Stimulated activated CD8-positive, alpha-beta memory T cell treated with anti-CD3 and anti-CD28 coated beads, Interleukin-15, amount 100 ng/mL, for 4 hours (primary cell): ENCODE data around the gene KCNK2.
"Not testable (repeated sequence)": the region's sequence is repeated elsewhere in the genome, so short reads cannot be mapped to it uniquely, and the experiment has no call there.

Experiments used
- DNase-seq, 2 donors: peaks; one replicate each; pipeline ENCODE4 v3.0.0-alpha.2; 2020; ENCODE audit warnings: low read depth in 2 of 2

Gene KCNK2

DNA sequence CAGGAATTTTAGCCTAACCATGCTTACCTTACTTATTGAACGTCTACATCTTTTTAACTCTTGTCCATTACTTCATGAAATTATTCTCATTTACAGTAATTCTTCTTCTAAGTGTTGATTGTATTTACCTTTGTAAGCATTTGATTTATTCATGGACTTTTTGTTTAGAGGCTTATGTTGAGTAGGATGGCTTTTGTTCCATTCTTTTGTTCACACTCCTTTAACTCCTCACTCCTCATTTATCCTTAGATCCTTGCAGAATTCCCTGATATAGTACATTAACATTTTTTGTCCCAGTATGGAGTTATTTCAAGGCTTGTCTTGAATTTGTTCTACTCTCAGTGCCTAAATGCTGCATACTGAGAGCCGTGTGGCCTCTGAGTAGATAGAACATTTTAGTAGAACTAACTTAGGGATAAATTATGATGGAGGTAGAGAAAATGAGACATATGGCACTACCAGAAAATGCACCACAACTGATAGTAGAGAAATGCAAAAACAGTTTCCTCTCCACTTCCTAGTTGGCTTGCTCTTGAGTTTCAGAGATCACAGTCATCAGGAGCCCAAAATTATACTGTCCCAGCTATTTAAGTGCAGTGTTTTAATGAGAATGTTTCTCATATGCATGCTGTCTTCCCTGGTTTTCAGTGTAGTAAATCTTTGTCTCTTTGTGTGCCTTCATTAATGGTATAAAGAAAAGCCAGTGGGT, 69.5 kb downstream of the KCNK2 start:
- no peak for DNase-seq

GRCh38 chr1:215156232-215156631, 73.7 kb downstream of the KCNK2 start:
- no peak for DNase-seq

- DNase-seq = no peak
Observed at GRCh38 chr1:215160351-215160750, 77.8 kb downstream of the KCNK2 start.

DNA sequence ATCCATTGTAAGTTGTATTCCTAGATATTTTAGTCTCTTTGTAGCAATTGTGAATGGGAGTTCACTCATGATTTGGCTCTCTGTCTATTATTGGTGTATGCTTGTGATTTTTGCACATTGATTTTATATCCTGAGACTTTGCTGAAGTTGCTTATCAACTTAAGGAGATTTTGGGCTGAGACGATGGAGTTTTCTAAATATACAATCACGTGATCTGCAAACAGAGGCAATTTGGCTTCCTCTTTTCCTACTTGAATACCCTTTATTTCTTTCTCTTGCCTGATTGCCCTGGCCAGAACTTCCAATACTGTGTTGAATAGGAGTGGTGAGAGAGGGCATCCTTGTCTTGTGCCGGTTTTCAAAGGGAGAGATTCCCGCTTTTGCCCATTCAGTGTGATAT, 80.6 kb downstream of the KCNK2 start:
- DNase-seq = not testable (repeated sequence)

DNA sequence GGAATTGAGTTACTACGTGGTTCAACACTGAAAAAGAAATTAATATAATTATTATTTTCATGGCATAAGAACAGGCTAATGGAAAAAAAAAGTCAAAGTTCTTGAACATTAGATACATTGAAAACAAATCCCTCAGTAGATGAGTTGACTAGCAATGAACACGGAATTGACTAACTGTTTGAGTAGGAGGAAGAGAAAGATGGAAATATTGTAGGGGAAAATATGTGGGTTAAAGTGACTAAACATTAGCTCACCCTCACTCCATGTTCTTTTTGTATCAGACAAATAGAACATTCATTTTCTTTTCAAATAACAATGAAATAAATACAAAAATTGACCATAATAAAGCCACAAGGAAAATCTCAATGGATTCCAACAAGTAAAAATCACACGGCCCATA, 84.3 kb downstream of the KCNK2 start:
- no peak for DNase-seq

DNA sequence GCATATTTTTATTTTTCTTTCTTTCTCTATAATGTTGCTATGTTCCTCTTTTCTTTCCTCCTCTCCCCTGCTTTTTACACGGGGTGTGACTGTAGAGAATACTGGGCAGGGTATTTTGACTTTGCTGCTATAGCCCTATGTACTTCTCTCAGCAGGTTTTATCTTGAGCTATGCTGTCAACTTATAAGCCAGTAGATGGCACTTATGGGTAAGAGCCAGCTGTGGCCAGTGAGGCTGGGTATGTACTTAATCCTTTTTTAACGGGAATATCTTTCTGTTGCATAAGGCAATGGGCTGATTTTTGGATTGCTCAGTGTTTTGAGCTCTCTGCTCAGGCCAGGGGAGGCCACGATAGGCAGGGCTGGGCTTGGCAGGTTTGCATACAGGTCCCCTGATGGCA, 99.0 kb downstream of the KCNK2 start:
- no peak for DNase-seq

GRCh38 chr1:215185067-215185620, 102.6 kb downstream of the KCNK2 start:
- no peak for DNase-seq

DNA sequence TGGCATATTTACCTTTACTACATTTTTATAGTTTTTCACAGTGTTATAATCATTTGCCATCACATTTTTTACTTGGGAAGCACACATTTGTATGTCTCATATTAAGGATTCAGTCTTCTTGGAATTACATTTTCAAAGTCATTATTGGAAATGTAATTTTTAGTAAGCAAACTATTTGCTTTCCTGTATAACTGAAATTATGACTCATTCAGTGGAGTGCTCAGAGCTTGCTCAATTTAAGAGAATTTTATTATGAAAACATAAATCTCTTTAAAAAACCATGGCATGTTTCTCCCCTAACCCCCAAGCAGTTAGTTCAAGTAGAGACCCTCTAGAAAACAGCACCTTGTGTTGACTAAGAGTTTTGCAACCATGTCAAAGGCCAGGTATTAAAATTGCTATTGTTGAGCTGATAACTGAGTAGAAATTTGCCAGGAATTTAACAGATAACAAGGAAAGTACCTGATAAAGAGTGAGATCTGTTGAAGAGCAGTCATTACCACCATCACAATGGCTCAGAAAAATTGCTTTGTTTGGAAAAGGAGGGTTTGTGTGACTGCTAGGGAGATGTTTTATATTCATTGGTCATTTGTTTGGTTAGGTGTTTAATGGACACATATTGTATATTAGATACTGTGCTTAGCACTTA, 105.9 kb downstream of the KCNK2 start:
- DNase-seq = no peak

- DNase-seq = no peak
Observed at GRCh38 chr1:215192306-215192705, 109.8 kb downstream of the KCNK2 start.

- DNase-seq = no peak
Observed at GRCh38 chr1:215198021-215198420, 115.5 kb downstream of the KCNK2 start.

GRCh38 chr1:215200121-215200520, 117.6 kb downstream of the KCNK2 start:
- no peak for DNase-seq

DNA sequence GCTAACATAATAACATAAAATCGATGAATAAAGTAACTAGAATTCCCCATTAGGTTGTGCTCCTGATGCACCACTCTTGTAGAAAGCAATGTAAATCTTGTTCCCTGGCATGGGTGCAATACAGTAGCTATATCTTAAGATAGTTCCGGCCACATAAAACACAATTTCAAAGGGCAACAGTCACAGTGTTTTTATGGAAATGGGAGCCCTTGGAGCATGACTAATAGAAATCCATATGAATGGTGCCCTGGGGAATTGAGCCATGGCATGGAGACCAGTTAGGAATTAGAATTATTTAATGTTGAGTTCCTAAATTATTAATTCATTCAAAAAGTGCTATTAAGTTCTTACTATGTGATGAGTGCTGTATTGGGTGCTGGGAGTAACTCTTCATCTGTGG, 118.7 kb downstream of the KCNK2 start:
- DNase-seq = no peak

- no peak for DNase-seq
Observed at GRCh38 chr1:215202868-215203267, 120.3 kb downstream of the KCNK2 start.

DNA sequence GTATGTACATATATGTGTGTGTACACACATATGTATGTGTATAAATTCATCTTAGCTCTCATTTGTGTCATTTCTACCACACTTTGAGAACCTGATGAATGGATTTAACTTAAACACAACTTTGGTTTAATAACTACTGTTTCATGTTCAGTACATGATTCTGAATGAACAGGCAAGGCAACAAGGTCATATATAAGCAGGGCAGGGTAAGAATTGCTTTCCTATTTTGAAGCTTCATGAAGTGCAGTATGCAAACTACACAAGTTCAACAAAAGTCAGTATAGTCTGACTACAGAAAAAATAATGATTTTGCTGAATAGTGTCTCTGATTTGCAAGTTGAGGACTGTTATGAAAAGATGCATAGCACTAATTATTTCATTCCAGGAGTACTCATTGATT, 127.6 kb downstream of the KCNK2 start:
- DNase-seq = no peak

GRCh38 chr1:215215846-215216245, 133.3 kb downstream of the KCNK2 start:
- DNase-seq = no peak

DNA sequence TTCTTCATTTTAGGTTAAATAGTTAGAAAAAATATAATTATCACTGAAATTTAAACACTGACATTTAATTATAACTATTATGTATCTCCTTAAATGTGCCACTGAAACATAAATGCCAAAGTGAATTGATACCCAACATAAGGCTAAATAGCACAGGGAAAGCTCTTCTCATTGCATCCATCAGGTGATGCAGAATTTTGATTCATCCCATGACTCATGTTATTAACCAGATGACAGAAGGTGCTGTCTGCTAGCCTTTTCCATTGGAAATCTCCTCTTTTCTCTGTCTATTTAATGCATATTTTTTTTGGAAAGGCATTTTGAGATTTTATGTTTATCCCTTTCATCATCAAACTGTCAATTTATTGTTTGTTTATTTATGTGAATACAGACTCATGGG, 136.8 kb downstream of the KCNK2 start:
- DNase-seq = no peak

- no peak for DNase-seq
Observed at GRCh38 chr1:215220346-215220745, 137.8 kb downstream of the KCNK2 start.

DNA sequence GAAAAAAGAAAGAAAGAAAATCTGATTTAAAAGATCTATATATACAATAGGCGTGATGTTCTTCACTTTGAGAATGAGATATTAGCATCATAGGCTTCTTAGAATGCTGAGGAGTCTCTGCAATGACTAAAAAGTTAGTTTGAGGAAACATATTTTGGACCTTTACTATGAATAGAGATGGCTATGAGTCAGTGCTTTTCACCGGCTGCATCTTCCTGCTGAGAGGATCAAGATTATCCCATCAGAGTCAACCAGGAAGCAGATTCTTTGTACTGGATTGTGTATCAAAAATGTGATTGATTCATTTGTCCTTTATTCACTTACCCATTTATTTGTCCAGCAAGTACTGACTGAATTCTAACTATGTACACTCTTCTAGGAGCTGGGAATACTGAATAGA, 144.2 kb downstream of the KCNK2 start:
- DNase-seq = no peak

- DNase-seq = no peak
Observed at GRCh38 chr1:215228193-215228592, 145.7 kb downstream of the KCNK2 start.

DNA sequence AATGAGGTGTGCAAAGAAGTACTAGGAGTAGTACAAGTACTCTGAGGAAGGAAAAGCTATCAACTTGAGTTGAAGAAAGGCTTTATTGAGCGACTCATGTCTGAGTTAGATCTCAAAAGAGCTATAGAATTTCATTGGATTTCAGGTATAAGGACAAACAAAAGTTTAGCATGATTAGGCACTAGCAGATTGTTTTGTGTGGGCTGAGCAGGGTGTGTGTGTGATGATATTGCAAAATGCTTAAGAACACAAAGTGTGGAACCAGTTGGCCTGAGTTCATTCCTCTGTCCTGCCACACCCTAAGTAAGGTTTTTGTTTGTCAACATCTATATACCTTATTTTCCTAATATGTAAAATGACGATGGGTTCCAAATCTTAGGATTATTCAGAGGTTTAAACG, 158.9 kb downstream of the KCNK2 start:
- no peak for DNase-seq

DNA sequence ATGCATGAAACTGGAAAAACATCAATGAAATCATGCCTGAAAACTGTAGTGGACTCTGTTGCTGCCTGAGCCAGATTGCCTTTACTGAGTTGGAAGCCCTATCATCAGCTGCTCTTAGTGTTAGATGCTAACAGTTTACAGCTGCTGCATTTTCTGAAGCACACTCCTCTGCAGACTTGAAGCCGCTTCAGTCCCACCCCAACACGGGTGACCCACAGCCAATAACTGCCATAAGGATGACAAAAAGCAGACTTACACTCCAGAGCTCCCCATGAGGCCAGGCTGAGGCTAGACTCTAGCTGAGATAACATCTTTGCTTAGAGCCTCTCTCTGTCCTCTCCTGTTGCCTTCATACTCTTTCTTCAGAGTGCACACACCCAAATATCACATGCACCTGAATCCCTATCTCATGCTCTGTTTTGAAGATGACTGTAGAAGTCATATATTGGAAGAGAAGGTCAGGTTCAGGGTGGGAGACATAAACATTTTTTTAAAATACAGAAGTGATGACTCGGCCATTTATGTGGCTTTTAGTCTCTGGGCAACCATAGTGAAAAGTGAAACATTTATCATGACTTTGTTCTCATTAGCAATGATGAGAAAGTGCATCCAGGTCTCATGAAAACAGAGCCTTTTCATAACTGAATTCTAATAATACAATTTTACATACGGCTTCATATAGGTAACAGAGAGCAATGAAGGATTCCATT, 161.0 kb downstream of the KCNK2 start:
- DNase-seq = no peak

DNA sequence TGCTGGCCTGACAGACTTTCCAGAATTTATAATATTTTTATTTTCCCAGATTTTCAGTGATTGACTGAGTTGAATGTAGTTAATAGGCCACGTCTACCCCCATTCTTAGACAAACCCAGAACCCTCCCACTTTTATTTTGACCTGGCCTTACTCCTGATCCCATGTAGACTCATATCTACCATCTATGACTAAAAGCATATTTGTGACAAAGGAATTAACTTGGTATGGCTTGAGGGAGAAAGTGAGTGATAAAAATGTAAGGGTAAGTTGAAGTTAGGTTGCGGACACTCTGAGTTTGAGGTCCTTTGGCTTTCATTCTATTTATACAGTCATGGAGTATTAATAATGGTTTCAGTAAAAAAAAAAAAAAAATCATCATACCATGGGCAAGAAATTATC, 168.4 kb downstream of the KCNK2 start:
- no peak for DNase-seq

DNA sequence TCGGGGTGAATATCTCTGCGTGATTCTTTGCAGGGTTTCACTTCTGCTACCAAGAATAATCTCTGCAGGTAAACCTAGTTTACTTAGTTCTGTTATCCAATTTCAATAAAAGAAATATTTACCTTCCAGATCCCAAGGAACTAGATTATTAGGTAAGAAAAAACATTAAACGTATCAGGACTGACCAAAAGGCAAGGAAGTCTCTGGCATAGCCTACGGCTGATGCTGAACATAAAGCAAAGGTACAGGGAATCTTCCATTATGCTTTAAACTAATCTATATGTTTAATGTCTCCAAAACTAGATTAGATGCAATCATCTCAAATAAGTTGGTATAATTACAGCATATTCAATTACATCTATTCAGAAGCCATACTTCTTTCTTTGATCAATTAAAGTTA, 168.9 kb downstream of the KCNK2 start:
- DNase-seq = no peak
